Dedifferentiated amniotic fluid mesenchymal stem cell (primary cell): ENCODE results near the gene IZUMO4.
"Not testable (repeated sequence)": the region's sequence is repeated elsewhere in the genome, so short reads cannot be mapped to it uniquely, and the experiment has no call there.

Experiments used
- DNase-seq: peaks from one replicate; pipeline ENCODE4 v3.0.0-alpha.2; 2016; ENCODE audit errors: extremely low spot score

Gene IZUMO4

GRCh38 chr19:2081873-2082810, 14.6 kb upstream of the IZUMO4 start:
- DNase-seq, result no peak

- no peak for DNase-seq
Observed at GRCh38 chr19:2083174-2083854, 13.4 kb upstream of the IZUMO4 start.

GRCh38 chr19:2084993-2085720, 11.6 kb upstream of the IZUMO4 start:
- no peak for DNase-seq

GRCh38 chr19:2086695-2087620, 9.8 kb upstream of the IZUMO4 start:
- not testable (repeated sequence) for DNase-seq

GRCh38 chr19:2087621-2088100, 9.1 kb upstream of the IZUMO4 start:
- no peak for DNase-seq

GRCh38 chr19:2089001-2089711, 7.6 kb upstream of the IZUMO4 start:
- DNase-seq, result no peak

- no peak for DNase-seq
Observed at GRCh38 chr19:2089727-2090053, 7.0 kb upstream of the IZUMO4 start.

- DNase-seq, result not testable (repeated sequence)
Observed at GRCh38 chr19:2091926-2092525, 4.7 kb upstream of the IZUMO4 start.

GRCh38 chr19:2096034-2096479, 658 bp upstream of the IZUMO4 start, which contains the start of gene MOB3A:
MOB3A (minus strand) TSS chr19:2096326; CDS start chr19:2078560, 17,766 bp downstream.
- peak; percentile 72 for DNase-seq

GRCh38 chr19:2097203-2097885, 629 bp downstream of the IZUMO4 start:
- no peak for DNase-seq

- DNase-seq, result no peak
Observed at GRCh38 chr19:2097886-2098327, 1.2 kb downstream of the IZUMO4 start.

GRCh38 chr19:2099054-2099501, 2.4 kb downstream of the IZUMO4 start:
- no peak for DNase-seq

- DNase-seq, result no peak
Observed at GRCh38 chr19:2099937-2100718, 3.4 kb downstream of the IZUMO4 start.

- DNase-seq, result no peak
Observed at GRCh38 chr19:2100719-2101061, 4.0 kb downstream of the IZUMO4 start.

GRCh38 chr19:2101417-2102335, 5.0 kb downstream of the IZUMO4 start:
- no peak for DNase-seq

- DNase-seq, result no peak
Observed at GRCh38 chr19:2103045-2103707, 6.5 kb downstream of the IZUMO4 start.
